GM21526 (cell line): ENCODE data around the gene TXNDC15.
"Not testable (repeated sequence)": the region's sequence is repeated elsewhere in the genome, so short reads cannot be mapped to it uniquely, and the experiment has no call there.

ENCODE experiments used
- ATAC-seq: cut with Tn5 transposase; IDR thresholded peaks from one replicate; pipeline ENCODE4 v1.9.1; 2021; ENCODE audit warnings: moderate library complexity; ENCODE audit not compliant: unreplicated experiment, low FRiP score

Gene TXNDC15

GRCh38 chr5:134873987-134874830 lies at the start of gene TXNDC15:
Gene TXNDC15, plus strand, starts transcription at chr5:134874371. Its CDS starts 57 bp downstream, at chr5:134874428.
- ATAC-seq = peak; percentile 76

- no peak for ATAC-seq
Measured at GRCh38 chr5:134824681-134825080, 49.5 kb upstream of the TXNDC15 start.

GRCh38 chr5:134825212-134825611 lies 49.0 kb upstream of the TXNDC15 start:
- no peak for ATAC-seq

DNA sequence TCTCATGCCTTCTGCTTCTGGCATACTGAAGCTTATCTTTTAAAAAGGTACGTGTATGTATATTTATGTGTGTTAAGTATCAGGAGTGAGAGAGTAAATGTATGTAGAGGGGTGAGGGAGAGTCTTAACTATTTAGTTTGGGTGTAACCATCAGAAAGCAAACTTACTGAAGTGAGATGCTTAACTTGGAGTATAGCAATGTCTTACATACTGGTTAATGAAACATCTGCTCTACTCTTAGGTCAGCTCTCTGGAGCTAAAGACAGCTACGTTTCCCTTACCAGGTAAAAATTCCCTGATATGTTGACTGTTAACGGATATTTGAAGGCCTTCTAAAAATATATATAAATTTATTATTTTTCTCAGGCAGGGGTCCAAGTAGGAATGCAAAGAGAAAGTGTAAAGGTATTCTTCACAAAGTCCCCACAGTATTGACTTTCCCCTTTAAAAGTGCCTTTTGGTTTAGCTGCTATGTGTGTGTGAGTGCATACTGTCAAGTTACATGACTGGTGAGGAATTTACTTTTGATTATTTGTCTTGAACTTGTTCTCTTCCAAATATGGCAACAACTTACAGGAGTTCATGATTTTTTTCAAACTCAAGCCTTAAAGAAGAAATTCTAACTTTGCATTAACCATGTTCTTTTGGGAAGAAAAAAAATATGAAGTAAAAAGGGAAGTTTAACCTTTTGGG lies 40.7 kb upstream of the TXNDC15 start:
- ATAC-seq = no peak

- no peak for ATAC-seq
Measured at GRCh38 chr5:134835623-134836022, 38.5 kb upstream of the TXNDC15 start.

DNA sequence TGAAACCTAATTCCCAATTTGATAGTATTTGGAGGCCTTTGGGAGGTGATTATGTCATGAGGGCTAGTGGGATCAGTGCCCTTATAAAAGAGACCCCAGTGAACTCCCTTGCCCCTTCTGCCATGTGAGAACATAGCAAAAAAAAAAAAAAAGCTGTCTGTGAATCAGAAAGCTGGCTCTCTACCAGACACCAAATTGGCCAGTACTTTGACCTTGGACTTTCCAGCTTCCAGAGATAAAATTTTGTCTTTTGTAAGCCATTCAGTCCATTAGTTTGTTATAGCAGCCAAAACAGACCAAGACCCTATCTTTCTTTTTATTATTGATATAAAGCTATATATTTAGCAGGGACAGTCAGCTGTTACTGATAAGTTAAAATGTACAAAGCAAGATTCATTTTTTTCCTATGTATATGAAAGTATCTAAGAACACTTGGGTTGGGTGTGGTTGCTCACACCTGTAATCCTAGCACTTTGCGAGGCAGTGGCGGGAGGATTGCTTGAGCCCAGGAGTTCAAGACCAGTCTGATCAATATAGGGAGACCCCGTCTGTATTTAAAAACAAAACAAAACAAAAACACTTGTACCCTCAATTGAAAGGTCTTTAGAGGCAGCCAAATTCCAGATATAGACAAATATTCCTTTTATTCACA lies 36.5 kb upstream of the TXNDC15 start:
- ATAC-seq = no peak

DNA sequence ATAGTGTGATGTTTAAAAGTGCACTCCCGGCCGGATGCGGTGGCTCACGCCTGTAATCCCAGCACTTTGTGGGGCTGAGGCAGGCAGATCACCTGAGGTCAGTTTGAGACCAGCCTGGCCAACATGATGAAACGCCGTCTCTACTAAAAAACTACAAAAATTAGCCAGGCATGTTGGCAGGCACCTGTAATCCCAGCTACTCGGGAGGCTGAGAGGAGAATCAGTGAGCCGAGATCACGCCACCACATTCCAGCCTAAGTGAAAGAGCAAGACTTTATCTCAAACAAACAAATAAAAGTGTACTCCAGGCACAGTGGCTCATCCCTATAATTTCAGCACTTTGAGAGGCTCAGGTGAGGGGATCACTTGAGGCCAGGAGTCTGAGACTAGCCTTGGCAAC lies 35.8 kb upstream of the TXNDC15 start:
- ATAC-seq = not testable (repeated sequence)

DNA sequence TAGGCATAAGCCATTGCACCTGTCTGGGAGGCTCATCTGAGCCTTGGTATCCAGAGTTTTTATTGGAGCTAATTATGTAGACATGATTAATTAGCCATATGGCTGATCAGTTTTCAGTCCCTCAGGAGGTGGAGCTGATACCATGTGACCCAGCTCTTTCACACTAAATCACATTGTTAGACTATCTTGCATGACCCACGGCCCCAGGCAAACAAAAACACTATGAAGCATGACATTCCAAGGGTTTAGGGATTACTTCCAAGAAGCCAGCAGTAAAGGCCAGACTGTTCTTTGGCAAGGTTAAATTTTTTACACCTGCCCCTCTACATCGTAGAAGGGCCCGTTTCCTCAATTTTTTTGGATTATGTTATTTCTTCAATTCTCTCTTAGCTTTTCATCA lies 33.4 kb upstream of the TXNDC15 start:
- no peak for ATAC-seq

DNA sequence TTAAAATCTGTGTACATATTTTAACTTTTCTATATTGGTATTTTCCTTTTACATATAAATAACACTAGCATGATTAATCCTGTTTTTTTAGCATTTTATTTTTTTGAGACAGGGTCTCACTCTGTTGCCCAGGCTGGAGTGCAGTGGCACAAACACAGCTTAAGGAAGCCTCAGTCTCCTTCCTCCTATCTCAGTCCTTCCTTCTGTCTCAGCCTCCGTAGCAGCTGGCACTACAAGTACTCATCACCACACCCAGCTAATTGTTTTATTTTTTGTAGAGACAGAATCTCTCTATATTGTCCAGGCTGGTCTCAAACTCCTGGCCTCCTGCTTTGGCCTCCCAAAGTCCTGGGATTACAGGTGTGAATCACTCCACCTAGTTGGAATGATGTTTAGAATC lies 29.9 kb upstream of the TXNDC15 start:
- ATAC-seq = no peak

GRCh38 chr5:134845335-134845851 lies 28.8 kb upstream of the TXNDC15 start:
- no peak for ATAC-seq

DNA sequence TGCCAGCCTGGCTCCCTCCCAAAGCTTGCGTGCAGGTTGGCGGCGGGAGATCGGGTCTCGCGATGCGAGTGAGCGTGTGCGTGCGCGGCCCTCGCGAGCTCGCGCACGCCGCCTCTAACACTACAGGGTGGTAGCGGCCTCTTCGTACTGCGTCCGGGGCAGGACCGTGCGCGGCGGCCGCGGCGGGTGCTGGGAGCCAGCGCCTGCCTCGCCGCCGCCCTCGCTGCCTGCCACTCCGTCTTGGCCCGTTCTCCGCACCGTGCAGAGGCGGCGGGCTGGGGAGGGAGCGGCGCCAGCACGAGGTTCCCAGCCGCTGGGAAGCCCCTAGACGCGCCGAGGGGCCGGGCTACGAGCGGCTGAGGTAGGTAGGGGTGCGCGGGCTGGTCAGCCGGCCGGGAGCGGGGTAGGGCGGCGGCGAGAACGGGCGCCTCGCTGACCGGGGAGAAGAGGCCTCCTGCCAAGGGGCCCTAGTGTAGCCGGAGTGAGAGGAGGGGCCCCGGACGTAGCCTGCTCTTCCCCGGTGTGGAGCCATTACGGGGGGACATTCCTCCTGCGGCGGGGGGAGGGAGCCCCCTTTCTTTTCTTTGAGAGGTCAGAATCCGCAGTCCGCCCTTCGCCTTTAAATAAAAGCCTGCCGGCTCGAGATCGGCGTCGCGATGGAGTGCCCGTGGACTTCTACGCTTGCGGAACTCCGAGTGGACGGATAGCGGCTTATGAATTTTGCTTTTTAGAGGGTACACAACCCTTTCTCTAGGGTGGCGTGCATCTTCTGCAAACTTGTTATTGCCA lies 28.1 kb upstream of the TXNDC15 start, which contains the start of gene C5orf24:
Gene C5orf24 (plus strand): TSS at position 117 of the 789 bp plus-strand sequence. CDS start 8,933 bp downstream, outside the sequence.
- peak; percentile 91 for ATAC-seq

DNA sequence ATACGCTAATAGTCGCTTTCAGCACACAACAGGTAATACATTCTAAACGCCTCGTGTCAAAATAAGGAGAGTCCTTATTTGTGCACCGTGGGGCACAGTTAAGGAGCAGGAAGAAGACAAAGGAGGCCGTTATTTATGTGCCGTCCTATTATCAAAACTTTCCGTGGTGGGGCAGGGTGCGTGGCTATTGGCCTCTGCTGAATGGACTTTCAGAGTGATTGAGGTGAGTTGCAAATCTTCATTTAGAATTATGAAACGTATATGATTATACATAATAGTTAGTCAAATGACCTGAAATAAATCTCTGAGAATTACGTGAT lies 27.6 kb upstream of the TXNDC15 start:
- ATAC-seq = peak; percentile 9

GRCh38 chr5:134849434-134849933 lies 24.7 kb upstream of the TXNDC15 start:
- ATAC-seq = not testable (repeated sequence)

DNA sequence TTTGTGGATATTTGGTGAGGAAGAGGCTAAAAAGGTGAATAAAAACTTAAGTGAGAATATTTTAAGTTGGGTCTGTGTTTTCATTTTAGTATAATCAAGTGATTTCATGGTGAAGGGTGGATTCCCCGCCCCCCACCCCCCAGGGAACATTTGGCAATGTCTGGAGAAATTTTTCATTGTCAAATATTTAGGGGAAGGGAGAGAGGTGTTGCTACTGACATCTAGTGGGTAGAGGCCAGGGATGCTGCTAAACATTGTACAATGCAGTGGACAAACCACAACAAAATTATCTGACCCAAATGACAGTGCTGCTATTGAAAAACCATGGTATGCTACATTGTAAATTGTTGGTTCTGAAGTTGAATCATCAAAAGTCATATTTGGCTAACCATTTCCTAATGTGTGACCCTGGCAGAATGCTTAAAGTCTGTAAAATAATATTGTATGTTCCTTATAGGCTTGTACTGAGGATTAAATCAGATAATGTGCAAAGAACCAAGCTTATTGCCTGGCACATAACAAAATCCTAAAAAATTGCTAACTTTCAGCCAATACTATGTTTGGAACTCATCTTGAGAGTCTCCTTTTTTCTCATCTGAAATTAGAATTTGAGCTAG lies 22.8 kb upstream of the TXNDC15 start:
- no peak for ATAC-seq

DNA sequence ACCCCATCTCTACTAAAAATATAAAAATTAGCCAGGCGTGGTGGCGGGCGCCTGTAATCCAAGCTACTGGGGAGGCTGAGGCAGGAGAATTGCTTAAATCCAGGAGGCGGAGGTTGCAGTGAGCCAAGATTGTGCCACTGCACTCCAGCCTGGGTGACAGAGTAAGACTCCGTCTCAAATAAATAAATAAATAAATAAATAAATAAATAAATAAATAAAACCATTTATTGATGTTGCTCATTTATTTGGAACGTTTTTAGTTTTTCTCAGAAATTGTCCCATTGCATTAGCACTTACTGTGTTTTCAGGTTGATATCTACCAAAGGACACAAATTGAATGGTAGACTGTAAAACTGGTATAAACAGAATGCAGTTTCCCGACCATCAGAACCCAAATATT lies 17.7 kb upstream of the TXNDC15 start:
- not testable (repeated sequence) for ATAC-seq

GRCh38 chr5:134857401-134857800 lies 16.8 kb upstream of the TXNDC15 start:
- ATAC-seq = no peak

DNA sequence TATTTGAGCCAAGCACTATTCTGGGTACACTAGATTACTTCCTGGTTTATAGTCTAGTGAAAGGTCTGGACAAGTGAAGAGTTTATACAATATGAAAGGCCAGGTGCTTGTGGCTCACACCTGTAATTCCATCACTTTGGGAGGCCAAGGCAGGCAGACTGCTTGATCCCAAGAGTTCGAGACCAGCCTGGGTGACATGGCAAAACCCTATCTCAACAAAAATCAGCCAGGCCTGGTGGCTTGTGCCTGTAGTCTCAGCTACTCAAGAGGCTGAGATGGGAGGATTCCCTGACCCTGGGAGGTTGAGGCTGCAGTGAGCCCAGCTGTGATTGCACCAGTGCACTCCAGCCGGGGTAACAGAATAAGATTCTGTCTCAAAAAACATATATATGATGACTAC lies 9.5 kb upstream of the TXNDC15 start:
- no peak for ATAC-seq

- ATAC-seq = no peak
Measured at GRCh38 chr5:134873494-134873893, 677 bp upstream of the TXNDC15 start.

DNA sequence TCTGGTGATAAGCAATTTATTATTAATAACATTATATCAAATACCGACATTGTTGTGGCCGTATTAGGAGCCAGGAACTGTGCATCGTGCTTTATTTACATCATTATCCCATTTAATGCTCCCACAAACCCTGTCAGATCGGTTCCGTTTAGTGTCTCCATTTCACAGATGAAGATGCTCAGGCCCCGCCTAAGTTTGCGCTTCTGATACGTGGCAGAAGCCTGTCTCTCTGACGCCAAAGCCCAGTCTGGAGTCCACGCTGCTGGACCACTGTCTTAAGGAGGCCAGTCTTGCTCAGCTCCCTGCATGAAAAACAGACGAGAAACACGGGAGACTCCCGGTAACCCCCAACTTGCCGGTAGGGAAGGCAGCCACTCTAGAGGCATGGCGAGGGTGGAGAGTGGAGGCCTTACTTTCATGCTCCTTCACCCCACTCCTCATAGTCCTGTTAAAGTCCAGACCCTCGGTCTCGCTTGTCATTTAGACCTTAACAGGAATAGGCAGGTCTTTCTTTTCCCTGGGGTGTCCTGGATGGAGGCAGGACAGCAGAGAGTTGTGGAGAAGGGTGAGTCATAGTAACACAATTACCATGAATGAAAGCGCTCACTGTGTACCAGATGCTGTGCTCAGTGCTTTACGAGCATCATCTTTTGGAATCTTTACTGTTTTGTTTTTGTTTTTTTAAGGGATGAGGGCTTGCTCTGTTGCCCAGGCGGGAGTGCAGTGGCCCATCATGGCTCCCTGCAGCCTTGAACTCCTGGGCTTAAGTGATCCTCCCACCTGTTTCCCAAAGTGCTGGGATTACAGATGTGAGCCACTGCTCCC lies 872 bp downstream of the TXNDC15 start:
- peak; percentile 15 for ATAC-seq
